Measurements from ENCODE around the gene ERI3. TPM values are rescaled to one million over a fixed set of nuclear protein-coding genes. Genes with fewer than 3 reads are reported as not detected.

Gene ERI3
- total RNA-seq, 1 donor from 2014 or later: 96.1 TPM

DNA sequence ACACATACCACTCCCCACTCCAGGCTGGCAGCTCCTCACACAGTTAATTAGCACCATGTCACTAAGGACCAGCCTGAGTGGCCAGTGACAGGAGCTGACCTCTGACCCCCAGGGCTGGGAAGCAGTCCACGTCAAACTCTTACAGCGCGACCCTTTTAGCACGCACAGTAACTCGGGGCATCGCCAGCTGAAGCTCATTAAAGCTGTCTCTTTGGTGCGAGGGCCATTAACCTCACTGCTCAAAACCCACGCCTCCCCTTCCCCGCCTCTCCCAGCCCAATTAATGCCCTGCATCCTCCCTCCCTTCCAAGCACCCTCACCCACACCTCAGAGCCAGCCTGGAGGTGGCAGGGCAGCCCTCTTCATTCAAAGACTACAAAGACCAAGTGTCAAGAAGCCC, 110.1 kb downstream of the ERI3 start:
- H3K9me3 Mint-ChIP-seq (ENCODE audit: low read depth): no peaks in the 10 kb centered on the region
- H3K4me3 Mint-ChIP-seq (ENCODE audit: low read depth): no peak overlapping the region
- no peak for DNase-seq (ENCODE audit: low spot score, unreplicated experiment)
- TF ChIP-seq, protein P1, sequence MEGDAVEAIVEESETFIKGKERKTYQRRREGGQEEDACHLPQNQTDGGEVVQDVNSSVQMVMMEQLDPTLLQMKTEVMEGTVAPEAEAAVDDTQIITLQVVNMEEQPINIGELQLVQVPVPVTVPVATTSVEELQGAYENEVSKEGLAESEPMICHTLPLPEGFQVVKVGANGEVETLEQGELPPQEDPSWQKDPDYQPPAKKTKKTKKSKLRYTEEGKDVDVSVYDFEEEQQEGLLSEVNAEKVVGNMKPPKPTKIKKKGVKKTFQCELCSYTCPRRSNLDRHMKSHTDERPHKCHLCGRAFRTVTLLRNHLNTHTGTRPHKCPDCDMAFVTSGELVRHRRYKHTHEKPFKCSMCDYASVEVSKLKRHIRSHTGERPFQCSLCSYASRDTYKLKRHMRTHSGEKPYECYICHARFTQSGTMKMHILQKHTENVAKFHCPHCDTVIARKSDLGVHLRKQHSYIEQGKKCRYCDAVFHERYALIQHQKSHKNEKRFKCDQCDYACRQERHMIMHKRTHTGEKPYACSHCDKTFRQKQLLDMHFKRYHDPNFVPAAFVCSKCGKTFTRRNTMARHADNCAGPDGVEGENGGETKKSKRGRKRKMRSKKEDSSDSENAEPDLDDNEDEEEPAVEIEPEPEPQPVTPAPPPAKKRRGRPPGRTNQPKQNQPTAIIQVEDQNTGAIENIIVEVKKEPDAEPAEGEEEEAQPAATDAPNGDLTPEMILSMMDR (IDR thresholded peaks at IDR 0.05; ENCODE audit: unreplicated experiment): no peak
- H3K27ac Mint-ChIP-seq: peak overlapping the region; percentile 82
- H3K36me3 Mint-ChIP-seq (ENCODE audit: insufficient read depth): peaks cover 13% of the 10 kb centered on the region
- H3K4me1 Mint-ChIP-seq (ENCODE audit: low read depth): peaks cover 20% of the 10 kb centered on the region
- H3K27me3 Mint-ChIP-seq: no peaks in the 10 kb centered on the region

- TF ChIP-seq, protein P1 (IDR thresholded peaks at IDR 0.05; ENCODE audit: unreplicated experiment): no peak
- DNase-seq (ENCODE audit: low spot score, unreplicated experiment): no peak
- Mint-ChIP-seq H3K27me3 (no peaks in the 10 kb centered on the region), H3K27ac (no peak overlapping the region), H3K4me1 (ENCODE audit: low read depth) (peaks cover 22% of the 10 kb centered on the region), H3K36me3 (ENCODE audit: insufficient read depth) (peaks cover 13% of the 10 kb centered on the region), H3K9me3 (ENCODE audit: low read depth) (no peaks in the 10 kb centered on the region), H3K4me3 (ENCODE audit: low read depth) (no peak overlapping the region)
Measured at GRCh38 chr1:44243782-44244495, 111.1 kb downstream of the ERI3 start.

DNA sequence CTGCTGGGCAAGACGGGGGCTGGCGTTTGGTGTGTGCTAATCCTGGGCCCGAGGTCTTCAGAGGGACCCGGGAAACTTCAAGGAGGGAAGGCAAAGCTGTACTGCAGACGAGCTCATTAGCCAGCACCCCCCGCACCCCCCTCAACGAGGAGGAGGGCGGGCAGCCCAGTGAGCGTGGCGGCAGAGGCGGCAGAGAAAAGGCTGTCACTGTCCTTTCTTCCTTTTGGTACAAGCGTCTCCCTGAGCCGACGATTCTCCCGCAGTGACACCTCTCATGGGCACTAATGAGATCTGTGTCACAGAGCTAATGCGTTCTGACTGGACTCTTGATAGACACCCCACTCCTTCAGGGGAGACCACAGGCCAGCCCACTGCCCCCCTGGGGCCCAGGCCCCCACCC, 112.3 kb downstream of the ERI3 start:
- Mint-ChIP-seq H3K27ac (no peak overlapping the region), H3K9me3 (ENCODE audit: low read depth) (no peaks in the 10 kb centered on the region), H3K36me3 (ENCODE audit: insufficient read depth) (peaks cover 13% of the 10 kb centered on the region), H3K4me1 (ENCODE audit: low read depth) (peaks cover 27% of the 10 kb centered on the region), H3K4me3 (ENCODE audit: low read depth) (no peak overlapping the region), H3K27me3 (no peaks in the 10 kb centered on the region)
- no peak for DNase-seq (ENCODE audit: low spot score, unreplicated experiment)
- TF ChIP-seq, protein P1 (IDR thresholded peaks at IDR 0.05; ENCODE audit: unreplicated experiment): no peak

DNA sequence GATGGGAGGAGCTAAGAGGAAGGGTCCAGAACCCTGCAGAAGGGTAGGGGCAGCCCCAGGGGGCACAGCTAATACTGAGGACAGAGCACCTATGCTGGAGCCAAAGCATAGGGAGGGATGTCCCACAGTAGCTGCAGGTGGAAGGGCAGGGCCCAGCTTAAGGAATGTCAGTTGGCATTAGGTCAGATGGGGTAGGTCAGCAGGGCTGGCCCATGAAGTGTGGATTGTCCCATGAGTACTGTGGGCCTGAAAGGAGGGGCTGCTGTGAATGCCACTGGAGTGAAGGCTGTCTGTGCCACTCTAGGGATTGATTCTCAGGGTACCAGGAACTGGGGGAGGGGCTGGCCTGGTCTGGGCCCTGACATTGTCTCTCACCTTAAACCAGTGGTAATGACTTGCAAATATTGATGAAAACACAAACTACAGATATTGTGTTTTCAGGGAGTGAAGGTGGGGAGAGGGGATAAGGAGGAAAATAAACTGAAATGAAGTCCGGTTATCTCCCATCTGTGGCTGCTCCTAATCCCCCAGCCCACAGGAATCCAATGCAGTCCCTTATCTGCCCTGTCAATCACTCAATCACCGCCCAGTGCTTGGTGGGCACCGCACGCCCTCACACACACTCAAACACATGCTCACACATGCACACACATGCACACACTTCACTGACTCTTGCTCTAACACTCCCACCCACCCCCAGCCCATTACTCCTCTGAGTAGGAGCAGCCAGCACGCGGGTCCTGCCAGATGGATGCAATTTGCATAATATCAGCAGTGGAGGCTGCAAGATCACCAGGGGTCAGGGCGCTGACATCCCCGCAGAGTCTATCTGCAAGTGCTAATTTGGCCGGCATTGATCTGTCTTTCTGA, 114.0 kb downstream of the ERI3 start:
- peaks cover 27% of the 10 kb centered on the region for H3K4me1 Mint-ChIP-seq (ENCODE audit: low read depth)
- DNase-seq (ENCODE audit: low spot score, unreplicated experiment): no peak
- TF ChIP-seq, protein P1 (IDR thresholded peaks at IDR 0.05; ENCODE audit: unreplicated experiment): no peak
- no peaks in the 10 kb centered on the region for H3K9me3 Mint-ChIP-seq (ENCODE audit: low read depth)
- no peaks in the 10 kb centered on the region for H3K27me3 Mint-ChIP-seq
- H3K36me3 Mint-ChIP-seq (ENCODE audit: insufficient read depth): peaks cover 9% of the 10 kb centered on the region
- H3K27ac Mint-ChIP-seq: peak overlapping the region; percentile 12
- no peak overlapping the region for H3K4me3 Mint-ChIP-seq (ENCODE audit: low read depth)

GRCh38 chr1:44239961-44240371, 115.1 kb downstream of the ERI3 start:
- TF ChIP-seq, protein P1 (IDR thresholded peaks at IDR 0.05; ENCODE audit: unreplicated experiment): no peak
- peaks cover 9% of the 10 kb centered on the region for H3K36me3 Mint-ChIP-seq (ENCODE audit: insufficient read depth)
- peak overlapping the region; percentile 31 for H3K27ac Mint-ChIP-seq
- H3K27me3 Mint-ChIP-seq: no peaks in the 10 kb centered on the region
- H3K4me3 Mint-ChIP-seq (ENCODE audit: low read depth): no peak overlapping the region
- peaks cover 31% of the 10 kb centered on the region for H3K4me1 Mint-ChIP-seq (ENCODE audit: low read depth)
- H3K9me3 Mint-ChIP-seq (ENCODE audit: low read depth): no peaks in the 10 kb centered on the region
- DNase-seq (ENCODE audit: low spot score, unreplicated experiment): no peak

All from progenitor cell of endocrine pancreas (in vitro differentiated cells).